LoVo (cell line): ENCODE results near the gene TMEM252.

Experiments
- DNase-seq: peaks from one replicate; pipeline ENCODE4 v3.0.0-alpha.2; 2016; ENCODE audit warnings: low spot score

Gene TMEM252

DNA sequence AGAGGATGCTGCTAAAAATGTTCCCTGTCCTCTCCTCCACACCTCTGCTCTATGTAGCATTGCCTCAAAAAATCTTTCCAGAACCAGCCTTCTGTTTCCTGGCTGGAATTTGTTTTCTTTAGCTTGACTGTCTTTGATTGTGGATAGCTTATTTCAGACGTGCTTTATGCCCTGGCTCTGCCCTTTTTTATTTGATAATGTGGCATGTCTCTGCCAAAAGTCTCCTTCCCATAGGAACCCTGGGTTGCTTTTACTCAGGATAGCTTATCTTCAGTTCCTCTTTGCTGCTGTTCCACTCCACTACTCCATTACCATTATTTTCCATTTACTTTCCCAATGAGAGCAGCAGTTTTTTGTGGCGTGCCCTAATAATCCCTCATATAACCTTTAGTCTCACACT is 885 bp upstream of the TMEM252 start:
- no peak for DNase-seq

- DNase-seq = no peak
Measured at GRCh38 chr9:68538200-68538599, 2.5 kb downstream of the TMEM252 start.

DNA sequence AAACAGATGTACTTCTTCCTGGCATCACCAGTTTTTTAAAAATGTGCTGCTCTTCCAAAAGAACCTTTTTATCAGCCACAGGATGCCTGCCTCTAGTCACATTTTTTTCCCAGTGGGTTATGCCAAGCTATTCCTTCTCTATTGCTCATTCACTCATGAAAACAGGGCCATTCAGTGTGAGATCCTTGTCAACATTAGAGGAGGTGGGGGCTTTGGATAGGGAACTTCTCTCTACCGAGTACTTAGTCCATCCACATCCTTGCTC is 3.1 kb downstream of the TMEM252 start:
- no peak for DNase-seq

DNA sequence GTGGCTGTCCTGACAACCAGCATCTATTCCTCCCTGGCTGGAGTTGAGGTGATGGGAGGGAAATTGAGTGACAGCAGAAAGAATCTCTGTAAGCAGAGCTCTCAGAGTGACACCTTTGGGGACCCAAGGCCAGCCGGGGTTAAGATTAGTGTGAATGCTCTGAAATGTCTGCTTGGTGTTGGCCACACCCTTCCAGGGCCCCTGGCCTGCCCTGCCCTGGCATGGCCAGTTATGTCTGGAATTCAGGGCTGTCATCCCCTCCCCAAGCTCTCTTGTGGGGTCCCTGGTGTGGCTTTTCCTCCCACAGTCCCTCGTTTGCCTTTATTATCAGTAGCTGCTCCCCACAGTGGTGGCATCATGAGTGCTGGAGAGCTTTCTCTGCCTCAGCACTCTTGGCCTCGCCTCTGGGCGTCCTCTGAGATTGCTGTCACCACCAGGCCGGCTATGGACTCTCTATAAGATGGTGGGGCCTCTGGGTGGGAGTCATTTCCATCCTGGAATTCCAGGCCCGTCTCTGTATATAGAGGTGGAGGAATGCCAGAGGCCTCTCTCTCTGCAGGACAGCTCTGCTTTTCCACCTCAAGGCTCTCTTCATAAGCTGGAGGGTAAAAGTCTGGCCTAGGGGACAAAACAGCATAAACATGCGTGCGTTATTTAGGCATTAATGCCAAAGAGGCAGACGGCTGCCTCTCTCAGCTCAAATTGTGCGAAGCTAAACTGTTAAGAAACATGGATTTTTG is 3.6 kb downstream of the TMEM252 start:
- DNase-seq = no peak

DNA sequence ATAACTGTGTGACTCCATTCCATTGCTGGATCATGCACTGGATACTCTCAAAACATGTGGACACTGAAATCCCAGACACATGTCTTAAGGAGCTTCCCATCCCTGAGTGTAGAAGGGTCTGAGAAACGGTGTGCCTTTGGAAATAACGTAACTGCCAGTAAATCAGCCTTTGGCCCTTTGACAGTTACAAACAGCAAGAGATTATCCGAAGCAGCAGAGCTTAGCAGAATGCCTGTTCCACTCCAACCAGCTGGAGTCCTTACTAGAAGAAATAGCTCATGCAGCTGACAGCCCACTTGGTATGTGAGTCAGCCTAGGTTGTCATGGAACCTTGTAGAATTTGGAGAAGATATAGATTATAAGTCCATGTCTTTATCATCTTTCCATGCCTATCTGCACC is 7.0 kb downstream of the TMEM252 start:
- no peak for DNase-seq

GRCh38 chr9:68532131-68532530 is 8.6 kb downstream of the TMEM252 start:
- no peak for DNase-seq

- DNase-seq = no peak
Measured at GRCh38 chr9:68530618-68531017, 10.1 kb downstream of the TMEM252 start.

- no peak for DNase-seq
Measured at GRCh38 chr9:68523367-68523936, 17.2 kb downstream of the TMEM252 start.

GRCh38 chr9:68522954-68523353 is 17.7 kb downstream of the TMEM252 start:
- no peak for DNase-seq

DNA sequence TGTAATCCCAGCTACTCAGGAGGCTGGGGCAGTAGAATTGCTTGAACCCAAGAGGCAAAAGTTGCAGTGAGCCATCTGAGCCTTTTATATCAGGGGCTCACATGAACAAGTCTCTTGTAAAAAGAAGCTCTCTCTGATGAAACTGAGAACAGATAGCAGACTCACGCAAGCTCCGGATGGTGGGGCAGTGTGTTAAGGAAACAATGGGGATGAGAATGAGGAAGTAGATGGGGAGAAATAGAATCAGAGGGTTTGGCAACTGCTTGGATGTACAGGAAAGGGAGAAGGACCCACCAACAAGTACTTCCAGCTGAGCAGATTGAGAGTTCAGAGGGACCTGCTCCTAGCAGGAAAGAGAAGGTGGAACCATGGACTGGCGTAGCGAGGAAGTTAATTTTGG is 18.6 kb downstream of the TMEM252 start:
- no peak for DNase-seq

GRCh38 chr9:68515326-68516017 is 25.2 kb downstream of the TMEM252 start:
- no peak for DNase-seq

GRCh38 chr9:68513981-68514380 is 26.7 kb downstream of the TMEM252 start:
- DNase-seq = no peak

GRCh38 chr9:68513385-68513784 is 27.3 kb downstream of the TMEM252 start:
- DNase-seq = no peak

- DNase-seq = no peak
Measured at GRCh38 chr9:68509689-68510088, 31.0 kb downstream of the TMEM252 start.

- DNase-seq = no peak
Measured at GRCh38 chr9:68508547-68508946, 32.1 kb downstream of the TMEM252 start.

GRCh38 chr9:68507806-68508145 is 32.9 kb downstream of the TMEM252 start:
- no peak for DNase-seq

GRCh38 chr9:68507130-68507805 is 33.4 kb downstream of the TMEM252 start:
- peak; percentile 6 for DNase-seq

GRCh38 chr9:68506551-68506950 is 34.1 kb downstream of the TMEM252 start:
- DNase-seq = no peak

GRCh38 chr9:68505681-68506409 is 34.8 kb downstream of the TMEM252 start:
- no peak for DNase-seq

DNA sequence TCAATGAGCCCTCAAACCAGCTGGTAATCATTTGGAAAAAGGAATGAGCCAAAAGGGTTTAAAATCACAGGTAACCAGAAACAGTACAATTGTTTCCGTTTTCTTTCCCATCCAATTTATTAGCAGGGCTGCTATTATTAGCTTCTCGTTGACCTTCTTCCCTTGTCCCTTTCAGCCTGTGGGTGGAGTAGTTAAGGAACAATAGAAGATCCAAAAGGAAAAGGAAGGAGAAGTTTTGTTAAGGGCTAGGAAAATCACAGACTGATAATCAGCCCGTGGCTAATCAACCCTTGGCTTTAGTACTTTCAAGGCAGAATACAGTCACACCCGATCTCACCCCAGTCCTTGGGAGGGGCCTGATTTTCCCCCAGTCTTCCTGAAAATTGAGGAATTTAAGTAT is 38.4 kb downstream of the TMEM252 start:
- DNase-seq = no peak

GRCh38 chr9:68500457-68501381 is 40.0 kb downstream of the TMEM252 start:
- no peak for DNase-seq
